Natural killer cell treated with Interleukin-12 subunit alpha and Interleukin-12 subunit beta and Interleukin-15 and Interleukin-18, amount 100 ng/mL, for 72 hours (primary cell): ENCODE data around the gene SEC22A. TPM values are rescaled to one million over a fixed set of nuclear protein-coding genes. Genes with fewer than 3 reads are reported as not detected.

Experiments
- ATAC-seq, 2 donors: fragments of 150-1000 bp; cut with Tn5 transposase in 1 of 2; sonication (Bioruptor Pico), chemical (Tn5 transposase) in 1 of 2; 2 replicates each; pipeline ENCODE4 v1.10.0; 2021
- DNase-seq: peaks from one replicate; pipeline ENCODE4 v3.0.0; 2022; ENCODE audit warnings: low spot score
- H3K27ac Mint-ChIP-seq, 2 donors: 1 replicate in 1 of 2; 2 replicates in 1 of 2; pipeline ENCODE4 v1.8.0; 2022; ENCODE audit warnings: mixed read lengths in 2 of 2, mild to moderate bottlenecking in 1 of 2, moderate library complexity in 1 of 2
- H3K27me3 Mint-ChIP-seq, 2 donors: 1 replicate in 1 of 2; 2 replicates in 1 of 2; pipeline ENCODE4 v1.8.0; 2022; ENCODE audit warnings: mixed read lengths in 2 of 2
- H3K36me3 Mint-ChIP-seq: one replicate; pipeline ENCODE4 v1.8.0; 2022; ENCODE audit warnings: mixed read lengths
- H3K4me1 Mint-ChIP-seq, 2 donors: 1 replicate in 1 of 2; 2 replicates in 1 of 2; pipeline ENCODE4 v1.8.0; 2022; ENCODE audit warnings: low read depth in 2 of 2, mixed read lengths in 2 of 2, mild to moderate bottlenecking in 1 of 2
- H3K4me3 Mint-ChIP-seq: one replicate; pipeline ENCODE4 v1.8.0; 2022; ENCODE audit warnings: mixed read lengths
- H3K9me3 Mint-ChIP-seq: 2 replicates; pipeline ENCODE4 v1.8.0; 2022; ENCODE audit warnings: mixed read lengths
- total RNA-seq, 2 donors: library from RNA; stranded (reverse); gene quantifications; one replicate each; pipeline ENCODE4 v1.2.3, GENCODE V29; 2022

SEC22A gene
- total RNA-seq, 2 donors from 2014 or later: 18.8 to 19.0 TPM

- ATAC-seq: no peak
- no peaks in the 10 kb centered on the region for H3K9me3 Mint-ChIP-seq
- no peak overlapping the region for H3K27ac Mint-ChIP-seq
- no peaks in the 10 kb centered on the region for H3K36me3 Mint-ChIP-seq
- no peaks in the 10 kb centered on the region for H3K4me1 Mint-ChIP-seq
- peaks cover 0 to 2% of the 10 kb centered on the region in 2 donors for H3K27me3 Mint-ChIP-seq
- DNase-seq: no peak
- no peak overlapping the region for H3K4me3 Mint-ChIP-seq
Measured at GRCh38 chr3:123290962-123291361, 89.2 kb downstream of the SEC22A start.

- Mint-ChIP-seq H3K36me3 (no peaks in the 10 kb centered on the region), H3K4me3 (no peak overlapping the region), H3K27ac (no peak overlapping the region), H3K4me1 (no peaks in the 10 kb centered on the region), H3K27me3 (peaks cover 0 to 5% of the 10 kb centered on the region in 2 donors), H3K9me3 (no peaks in the 10 kb centered on the region)
- no peak for ATAC-seq
- DNase-seq: no peak
Measured at GRCh38 chr3:123291404-123291803, 89.7 kb downstream of the SEC22A start.

GRCh38 chr3:123292321-123293310 is 90.9 kb downstream of the SEC22A start:
- DNase-seq (no peak), ATAC-seq (no peak)
- Mint-ChIP-seq H3K4me1 (no peaks in the 10 kb centered on the region), H3K27me3 (peaks cover 0 to 6% of the 10 kb centered on the region in 2 donors), H3K36me3 (no peaks in the 10 kb centered on the region), H3K4me3 (no peak overlapping the region), H3K9me3 (no peaks in the 10 kb centered on the region), H3K27ac (no peak overlapping the region)

DNA sequence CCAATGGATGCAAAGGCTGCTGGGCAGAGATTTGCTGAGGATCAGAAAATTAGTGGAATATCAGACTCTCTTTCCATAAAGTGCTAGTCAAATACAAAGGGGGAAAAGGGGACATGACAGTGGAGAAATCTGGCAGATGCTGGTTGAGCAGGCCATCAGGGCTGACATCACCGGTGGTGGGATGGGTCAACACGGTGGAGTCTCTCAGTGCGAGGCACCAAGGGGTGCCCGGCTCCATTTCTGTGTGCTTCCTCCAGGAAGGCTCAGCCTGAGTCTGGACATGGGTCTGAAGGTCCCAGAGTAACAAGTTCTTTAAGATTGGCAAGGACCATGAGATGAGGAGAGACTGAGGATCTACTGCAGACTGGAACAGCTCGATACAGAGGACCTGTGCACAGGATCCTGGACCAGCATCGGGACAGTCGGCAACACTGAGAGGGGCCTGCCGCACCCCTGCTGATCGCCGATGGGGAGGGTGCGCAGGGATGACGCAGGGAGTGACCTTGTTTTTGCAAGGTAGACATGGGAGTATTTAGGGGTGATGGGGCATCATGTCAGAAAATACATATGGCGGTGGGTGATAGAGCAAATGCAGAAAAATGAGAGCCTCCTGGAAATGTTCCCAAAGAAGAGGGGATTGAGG is 92.7 kb downstream of the SEC22A start:
- Mint-ChIP-seq H3K9me3 (no peaks in the 10 kb centered on the region), H3K4me3 (no peak overlapping the region), H3K4me1 (no peaks in the 10 kb centered on the region), H3K36me3 (no peaks in the 10 kb centered on the region), H3K27me3 (peaks cover 0 to 6% of the 10 kb centered on the region in 2 donors), H3K27ac (no peak overlapping the region)
- DNase-seq: no peak
- no peak for ATAC-seq

- Mint-ChIP-seq H3K4me3 (no peak overlapping the region), H3K27me3 (peaks cover 0 to 6% of the 10 kb centered on the region in 2 donors), H3K4me1 (no peaks in the 10 kb centered on the region), H3K27ac (no peak overlapping the region), H3K36me3 (no peaks in the 10 kb centered on the region), H3K9me3 (no peaks in the 10 kb centered on the region)
- DNase-seq: no peak
- peak in 1 of 2 donors; percentile 37 for ATAC-seq
Measured at GRCh38 chr3:123295171-123295900, 93.6 kb downstream of the SEC22A start.

DNA sequence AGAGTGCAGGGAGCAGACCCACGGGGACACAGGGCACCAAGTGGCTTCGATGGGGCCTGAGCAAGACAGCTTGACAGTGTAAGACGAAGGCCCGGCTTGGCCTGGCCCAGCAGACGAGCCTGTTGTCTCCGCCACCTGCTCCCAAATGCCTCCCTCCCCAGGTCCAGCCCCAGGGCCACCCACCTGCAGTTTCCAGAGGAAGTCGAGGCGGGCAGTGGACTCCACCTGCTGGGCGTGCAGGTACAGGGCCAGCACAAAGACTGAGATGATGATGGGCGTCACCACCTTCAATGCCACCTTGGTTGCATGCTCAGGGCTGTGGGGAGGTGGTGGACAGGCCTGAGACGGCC is 94.1 kb downstream of the SEC22A start:
- H3K4me3 Mint-ChIP-seq: no peak overlapping the region
- no peaks in the 10 kb centered on the region for H3K9me3 Mint-ChIP-seq
- no peaks in the 10 kb centered on the region for H3K4me1 Mint-ChIP-seq
- peaks cover 0 to 4% of the 10 kb centered on the region in 2 donors for H3K27me3 Mint-ChIP-seq
- H3K36me3 Mint-ChIP-seq: no peaks in the 10 kb centered on the region
- DNase-seq: no peak
- peak in 1 of 2 donors; percentile 7 for ATAC-seq
- H3K27ac Mint-ChIP-seq: no peak overlapping the region

- Mint-ChIP-seq H3K9me3 (no peaks in the 10 kb centered on the region), H3K4me1 (no peaks in the 10 kb centered on the region), H3K36me3 (no peaks in the 10 kb centered on the region), H3K27ac (no peak overlapping the region), H3K4me3 (no peak overlapping the region), H3K27me3 (peaks cover 0 to 4% of the 10 kb centered on the region in 2 donors)
- no peak for ATAC-seq
- no peak for DNase-seq
Measured at GRCh38 chr3:123296261-123296660, 94.5 kb downstream of the SEC22A start.

DNA sequence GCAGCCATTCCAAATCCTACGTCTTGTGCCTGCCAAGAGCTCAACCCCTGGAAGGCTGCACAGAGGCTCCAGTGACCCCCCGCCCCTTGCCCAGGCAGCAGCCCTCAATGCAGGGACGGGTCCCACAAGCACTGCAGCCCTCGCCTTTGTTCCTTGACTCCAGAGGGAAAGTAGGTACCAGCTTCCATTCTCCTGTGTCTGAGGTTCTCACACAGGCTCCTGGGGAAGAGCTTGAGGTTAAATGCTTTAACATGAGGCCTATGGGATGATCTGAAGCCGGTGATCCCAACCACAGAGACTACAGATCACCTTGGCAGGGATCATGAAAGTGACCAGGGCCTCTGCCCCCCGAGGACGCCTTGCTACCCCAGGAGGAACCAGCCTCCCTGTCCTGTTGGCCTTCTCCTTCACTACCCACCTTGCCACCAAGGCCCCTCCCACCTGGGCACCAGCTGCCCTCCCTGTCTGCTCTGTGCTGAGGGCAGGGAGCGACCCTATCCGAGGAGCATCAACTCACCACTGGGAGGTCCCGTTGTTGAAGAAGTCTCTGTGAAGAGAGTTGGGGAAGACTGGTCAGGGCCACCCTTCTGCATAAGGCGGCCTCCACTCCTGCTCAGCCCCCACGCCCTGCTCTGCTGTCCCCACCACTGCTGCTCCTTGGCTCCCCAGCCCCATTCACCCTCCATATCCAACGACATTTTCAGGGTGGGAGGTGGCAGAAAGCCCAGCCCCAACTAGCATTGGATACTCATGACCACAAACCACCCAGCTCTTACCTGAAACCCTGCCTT is 95.3 kb downstream of the SEC22A start:
- ATAC-seq (no peak), DNase-seq (no peak)
- Mint-ChIP-seq H3K27me3 (peaks cover 0 to 4% of the 10 kb centered on the region in 2 donors), H3K27ac (no peak overlapping the region), H3K4me3 (no peak overlapping the region), H3K4me1 (no peaks in the 10 kb centered on the region), H3K9me3 (no peaks in the 10 kb centered on the region), H3K36me3 (no peaks in the 10 kb centered on the region)

- no peak overlapping the region for H3K27ac Mint-ChIP-seq
- no peaks in the 10 kb centered on the region for H3K4me1 Mint-ChIP-seq
- no peaks in the 10 kb centered on the region for H3K9me3 Mint-ChIP-seq
- DNase-seq: no peak
- no peak overlapping the region for H3K4me3 Mint-ChIP-seq
- H3K27me3 Mint-ChIP-seq: peaks cover 0 to 4% of the 10 kb centered on the region in 2 donors
- no peak for ATAC-seq
- no peaks in the 10 kb centered on the region for H3K36me3 Mint-ChIP-seq
Measured at GRCh38 chr3:123297627-123297899, 95.8 kb downstream of the SEC22A start.

GRCh38 chr3:123298903-123299302 is 97.2 kb downstream of the SEC22A start:
- ATAC-seq (no peak), DNase-seq (no peak)
- H3K9me3 Mint-ChIP-seq: no peaks in the 10 kb centered on the region
- no peaks in the 10 kb centered on the region for H3K4me1 Mint-ChIP-seq
- H3K27ac Mint-ChIP-seq: no peak overlapping the region
- peaks cover 0 to 6% of the 10 kb centered on the region in 2 donors for H3K27me3 Mint-ChIP-seq
- no peak overlapping the region for H3K4me3 Mint-ChIP-seq
- no peaks in the 10 kb centered on the region for H3K36me3 Mint-ChIP-seq

- Mint-ChIP-seq H3K36me3 (no peaks in the 10 kb centered on the region), H3K4me3 (no peak overlapping the region), H3K27ac (no peak overlapping the region), H3K27me3 (peaks cover 0 to 6% of the 10 kb centered on the region in 2 donors), H3K9me3 (no peaks in the 10 kb centered on the region), H3K4me1 (no peaks in the 10 kb centered on the region)
- ATAC-seq (no peak), DNase-seq (peak; percentile 3)
Measured at GRCh38 chr3:123299581-123299980, 97.8 kb downstream of the SEC22A start.

GRCh38 chr3:123300056-123300455 is 98.3 kb downstream of the SEC22A start:
- Mint-ChIP-seq H3K27me3 (peaks cover 0 to 6% of the 10 kb centered on the region in 2 donors), H3K36me3 (no peaks in the 10 kb centered on the region), H3K4me3 (no peak overlapping the region), H3K4me1 (no peaks in the 10 kb centered on the region), H3K9me3 (no peaks in the 10 kb centered on the region), H3K27ac (no peak overlapping the region)
- peak; percentile 34 for DNase-seq
- no peak for ATAC-seq

- Mint-ChIP-seq H3K36me3 (no peaks in the 10 kb centered on the region), H3K4me1 (no peaks in the 10 kb centered on the region), H3K27me3 (peaks cover 0 to 7% of the 10 kb centered on the region in 2 donors), H3K9me3 (no peaks in the 10 kb centered on the region), H3K4me3 (no peak overlapping the region), H3K27ac (no peak overlapping the region)
- DNase-seq (no peak), ATAC-seq (no peak)
Measured at GRCh38 chr3:123300583-123300982, 98.8 kb downstream of the SEC22A start.
